ENCODE data around the gene GRIP1.
A peak's percentile ranks its signal among the peaks of the same experiment; 100 is the strongest.

GRIP1 gene

DNA sequence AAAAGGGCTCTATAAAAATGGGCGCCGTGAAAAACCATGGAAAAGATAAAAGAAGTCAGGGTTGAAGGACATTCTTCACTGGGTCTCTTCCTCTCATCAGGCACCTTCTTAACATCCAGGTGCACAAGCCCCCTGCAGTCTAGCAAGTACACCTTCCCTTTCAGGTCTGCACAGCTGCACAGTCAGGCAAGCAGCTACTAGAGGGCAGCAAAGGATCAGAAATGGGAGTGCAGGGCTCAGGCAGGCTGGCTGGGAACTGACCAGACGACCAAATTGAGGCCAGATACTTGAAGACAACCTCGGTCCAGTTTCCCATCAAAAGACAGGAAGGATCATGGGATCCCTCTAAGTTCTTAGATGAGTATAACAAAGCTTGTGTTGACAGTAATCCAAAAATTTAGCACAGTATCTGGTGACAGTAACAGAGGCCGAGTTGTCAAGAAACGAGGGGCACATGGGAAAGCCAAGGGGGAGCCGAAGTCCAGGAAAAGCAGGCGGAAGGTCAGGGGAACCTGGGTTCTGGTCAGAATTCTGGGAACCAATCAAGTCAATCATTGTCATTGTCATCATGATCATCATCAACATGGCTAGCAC, 10.1 kb upstream of the GRIP1 start:
- peak; percentile 12 for DNase-seq

DNA sequence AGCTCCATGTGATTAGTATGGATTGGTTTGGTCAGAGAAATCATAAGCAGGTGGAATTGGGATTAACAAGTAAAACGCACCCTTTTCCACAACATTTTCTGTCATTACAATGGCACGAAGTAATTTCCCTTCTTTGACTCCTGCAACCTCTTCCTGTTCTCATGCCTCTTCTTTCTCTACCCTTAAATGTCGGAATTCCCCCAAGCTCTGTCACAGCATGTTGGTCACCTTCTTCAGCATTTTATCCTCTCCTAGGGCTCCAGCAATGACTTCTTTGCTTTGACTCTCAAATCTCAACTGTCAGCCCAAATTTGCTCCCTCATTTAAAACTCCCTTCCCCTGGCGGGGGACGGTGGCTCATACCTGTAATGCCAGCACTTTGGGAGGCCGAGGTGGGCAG, 5.3 kb upstream of the GRIP1 start:
- DNase-seq, result no peak

DNA sequence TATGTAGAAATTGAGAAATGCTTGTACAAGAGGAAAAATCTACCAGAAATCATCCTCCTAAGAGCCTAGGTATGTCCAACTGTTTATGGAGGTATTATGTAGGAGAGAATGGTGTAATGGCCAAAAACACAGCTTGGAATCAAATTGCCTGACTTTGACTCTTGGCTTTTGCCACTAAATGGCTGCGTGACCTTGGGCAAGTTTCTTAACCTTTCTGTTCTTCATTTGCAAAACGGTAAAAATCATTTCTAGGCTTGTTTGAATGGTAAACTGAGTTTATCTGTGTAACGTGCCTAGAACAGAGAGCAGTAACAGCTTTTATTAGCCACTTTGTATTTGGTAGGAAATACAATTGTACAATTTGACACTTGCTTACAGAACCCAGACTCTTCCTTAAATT, 4.9 kb upstream of the GRIP1 start:
- no peak for DNase-seq

DNA sequence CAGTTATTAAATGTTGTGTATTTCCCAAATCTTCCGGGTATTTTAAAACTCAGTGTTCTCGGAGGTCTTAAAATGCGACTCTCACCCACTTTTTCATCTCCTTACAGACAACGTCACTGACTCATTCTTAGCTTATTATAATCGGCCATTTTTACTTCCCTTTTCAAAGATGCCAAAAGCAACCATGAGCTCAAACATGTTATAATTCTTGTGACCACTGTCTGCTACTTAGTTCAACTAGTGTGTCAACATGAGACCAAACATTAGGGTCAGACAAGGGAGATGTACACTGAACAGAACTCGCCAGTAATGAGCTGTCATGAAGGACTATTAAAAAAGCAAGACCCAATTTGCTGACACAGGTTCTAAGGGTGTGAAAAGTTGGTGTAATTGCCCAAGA, 4.2 kb upstream of the GRIP1 start:
- DNase-seq, result no peak

DNA sequence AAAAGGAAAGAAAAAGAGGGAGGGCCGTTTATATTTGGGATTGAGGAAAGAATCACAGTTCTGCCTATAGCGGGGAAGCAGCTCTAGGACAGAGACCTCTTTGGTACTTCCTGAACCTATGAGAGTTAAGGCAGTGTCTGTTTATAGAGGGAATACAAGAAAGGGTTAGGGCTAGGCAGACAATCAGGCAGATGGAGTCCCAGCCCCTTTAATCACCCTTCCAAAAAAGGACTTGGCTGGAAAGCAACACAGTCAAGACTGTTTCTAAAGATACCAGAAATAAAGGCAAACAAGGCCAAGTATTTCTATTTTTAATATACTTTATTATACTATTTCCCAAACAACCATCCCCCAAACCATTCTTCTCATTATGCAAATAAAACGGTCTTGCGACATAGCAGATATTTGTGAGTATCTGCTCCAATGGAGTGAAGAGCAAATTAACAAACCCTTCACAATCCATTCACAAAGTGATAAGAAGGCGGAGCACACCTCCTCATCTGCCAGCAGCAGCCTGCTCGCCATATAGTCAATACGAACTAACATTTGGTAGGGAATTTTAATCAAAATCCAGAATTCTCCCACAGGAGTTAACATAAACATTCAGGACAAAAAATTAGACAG, 697 bp upstream of the GRIP1 start:
- no peak for DNase-seq

DNA sequence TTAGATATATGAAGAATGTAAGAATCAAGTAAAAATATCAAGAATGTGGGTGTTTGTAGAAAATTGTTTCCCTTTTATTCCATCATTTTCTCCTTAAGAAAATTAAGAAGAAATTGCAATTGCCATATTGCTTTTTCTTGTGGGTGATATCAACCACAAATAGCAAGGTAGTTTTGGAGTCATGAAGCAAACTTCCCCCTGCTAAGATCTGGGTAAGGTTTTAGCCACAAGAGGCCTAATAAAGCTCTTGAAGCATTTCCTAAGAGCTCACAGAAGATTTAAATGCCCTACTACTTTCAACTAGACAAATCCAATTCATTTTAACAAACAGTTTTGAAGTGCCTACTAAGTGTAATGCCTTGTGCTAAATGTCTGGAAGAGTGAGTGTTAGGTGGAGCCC, 2.6 kb downstream of the GRIP1 start:
- DNase-seq, result no peak

DNA sequence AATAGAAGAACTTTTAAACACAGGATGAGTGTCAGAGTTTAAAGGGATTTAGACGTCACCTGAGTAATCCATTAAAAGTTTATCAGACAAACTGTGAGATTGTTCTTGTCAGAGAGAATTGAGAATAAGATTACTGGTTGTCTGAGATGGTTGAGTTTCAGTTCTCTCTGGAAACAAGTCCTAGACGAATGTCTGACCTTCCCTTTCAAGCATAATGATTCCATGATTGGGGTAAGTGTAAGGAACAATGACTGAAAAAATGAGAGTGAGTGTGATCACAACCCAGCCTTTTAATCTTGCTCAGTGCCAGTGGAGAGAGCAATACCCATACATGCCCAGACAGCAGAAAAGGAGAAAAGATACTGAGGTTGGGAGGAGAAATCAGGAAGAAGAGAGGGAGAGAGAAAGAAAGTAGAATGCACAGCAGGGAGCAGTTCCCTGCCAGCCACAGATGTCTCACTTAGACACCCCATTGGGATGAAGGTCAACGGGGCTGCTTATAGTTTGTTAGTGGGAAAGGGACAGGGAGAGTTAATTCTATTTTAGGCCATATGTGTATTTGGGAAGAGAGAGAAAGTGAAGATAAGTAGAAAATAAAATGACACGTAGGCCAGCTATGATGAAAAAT, 4.3 kb downstream of the GRIP1 start:
- no peak for DNase-seq

DNA sequence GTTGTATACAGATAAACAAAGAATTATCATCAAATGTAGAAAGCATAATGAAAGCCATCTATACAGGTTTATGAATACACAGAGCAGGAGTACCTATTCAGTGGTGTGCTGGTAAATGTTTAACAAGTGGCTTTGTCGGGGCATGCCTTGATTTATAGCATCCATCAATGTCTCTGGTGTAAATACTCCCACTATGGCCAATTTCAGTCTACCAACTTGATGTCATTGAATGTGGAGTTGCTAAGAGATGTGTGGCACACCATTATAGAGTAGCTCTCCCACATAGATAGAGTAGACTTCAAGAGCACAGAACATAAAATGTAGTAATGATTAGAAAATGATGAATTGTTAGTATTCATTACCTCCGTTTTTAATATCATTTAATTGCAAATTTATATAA, 9.3 kb downstream of the GRIP1 start:
- no peak for DNase-seq

DNA sequence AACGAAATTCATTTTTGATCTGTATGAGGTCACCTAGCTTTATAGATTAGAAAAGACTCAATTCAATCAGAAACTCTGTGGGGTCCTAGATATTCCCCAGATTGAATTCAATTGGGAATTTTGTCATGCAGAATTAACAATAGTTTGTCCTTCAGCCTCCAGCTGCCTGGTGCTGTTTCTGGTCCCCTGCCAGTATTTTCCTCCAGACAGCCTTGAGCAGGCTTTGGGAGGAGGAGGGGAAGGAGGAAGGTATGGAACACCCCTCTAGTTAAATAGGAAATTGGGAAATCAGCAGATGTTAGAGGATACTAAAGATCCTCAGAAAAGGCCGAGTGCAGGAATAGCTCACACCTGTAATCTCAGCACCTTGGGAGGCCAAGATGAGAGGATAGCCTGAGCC, 10.6 kb downstream of the GRIP1 start:
- no peak for DNase-seq

DNA sequence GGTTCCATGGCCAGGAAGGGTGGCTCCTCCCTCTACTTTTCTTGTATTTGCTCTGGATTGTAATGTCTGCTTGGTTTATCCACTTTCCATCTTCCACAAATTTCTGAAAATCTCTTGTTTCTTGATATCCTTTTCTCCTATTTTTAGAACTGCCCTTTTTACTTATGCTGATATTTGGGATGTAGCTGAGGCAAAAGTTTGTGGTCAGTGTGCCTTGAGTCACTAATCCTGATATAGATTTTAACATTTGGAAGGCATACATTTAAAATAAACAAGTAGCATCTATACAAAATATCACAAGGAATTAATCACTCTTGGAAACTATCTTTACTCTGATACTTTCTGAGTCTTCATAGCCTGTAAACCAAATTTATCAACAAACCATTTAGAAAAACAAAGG, 11.0 kb downstream of the GRIP1 start:
- DNase-seq, result no peak

DNA sequence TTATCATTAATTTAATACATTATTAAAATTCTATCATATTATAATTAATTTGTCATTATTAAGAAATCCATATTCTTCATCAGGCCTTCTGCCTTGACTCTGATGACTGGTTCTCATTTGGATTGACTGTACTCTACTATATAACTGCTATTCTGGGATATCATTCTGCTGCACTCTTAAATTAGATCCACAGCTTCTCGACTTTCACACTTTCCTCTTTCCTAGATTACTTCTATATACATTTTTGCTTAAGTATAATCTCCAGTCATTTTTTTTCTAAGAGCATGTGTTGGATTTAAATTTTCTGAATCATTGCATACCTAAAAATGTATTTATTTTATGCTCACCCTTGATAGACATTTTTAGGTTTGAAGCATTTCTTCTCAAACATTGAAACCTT, 12.4 kb downstream of the GRIP1 start:
- no peak for DNase-seq

DNA sequence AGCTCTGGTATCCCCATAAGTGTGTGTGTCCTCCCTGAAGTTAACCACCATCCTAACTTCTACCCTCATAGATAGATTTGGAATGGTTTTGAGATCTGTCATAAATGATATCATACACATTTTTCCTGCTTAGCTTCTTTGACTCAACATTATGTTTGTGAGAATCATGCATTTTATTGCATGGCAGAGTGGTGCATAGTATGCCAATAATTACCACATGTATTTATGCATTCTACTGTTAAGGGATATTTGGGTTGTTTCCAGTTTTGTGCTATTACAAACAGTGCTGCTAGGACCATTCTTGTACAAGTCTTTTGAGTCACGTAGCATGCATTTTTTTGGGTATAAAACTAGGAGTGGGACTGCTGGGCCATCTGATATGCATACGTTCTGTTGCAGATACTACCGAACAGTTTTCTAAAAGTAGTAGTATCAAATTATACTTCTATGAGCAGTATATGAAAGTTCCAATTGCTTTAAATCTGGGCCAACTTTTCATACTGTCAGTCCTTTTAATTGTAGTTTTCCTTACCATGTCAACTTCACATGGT, 13.4 kb downstream of the GRIP1 start:
- DNase-seq, result no peak

DNA sequence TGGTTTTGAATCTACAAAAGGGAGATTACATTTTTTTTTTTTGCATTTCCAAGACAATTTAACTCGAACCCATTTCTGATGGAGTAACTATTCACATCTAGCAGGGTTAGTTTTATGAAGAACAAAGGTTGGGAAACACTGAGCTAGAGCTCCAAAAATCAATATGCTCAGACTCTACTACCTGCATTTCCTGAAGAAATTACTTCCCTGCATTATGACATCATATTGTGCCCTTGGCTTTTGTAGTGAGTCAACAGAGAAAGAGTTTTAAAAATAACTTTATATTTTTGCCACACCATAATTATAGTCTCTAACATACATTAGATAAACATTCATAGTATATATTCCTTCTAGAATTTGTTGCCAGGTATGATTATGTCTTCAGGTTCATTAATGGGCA, 14.8 kb downstream of the GRIP1 start:
- DNase-seq, result no peak

DNA sequence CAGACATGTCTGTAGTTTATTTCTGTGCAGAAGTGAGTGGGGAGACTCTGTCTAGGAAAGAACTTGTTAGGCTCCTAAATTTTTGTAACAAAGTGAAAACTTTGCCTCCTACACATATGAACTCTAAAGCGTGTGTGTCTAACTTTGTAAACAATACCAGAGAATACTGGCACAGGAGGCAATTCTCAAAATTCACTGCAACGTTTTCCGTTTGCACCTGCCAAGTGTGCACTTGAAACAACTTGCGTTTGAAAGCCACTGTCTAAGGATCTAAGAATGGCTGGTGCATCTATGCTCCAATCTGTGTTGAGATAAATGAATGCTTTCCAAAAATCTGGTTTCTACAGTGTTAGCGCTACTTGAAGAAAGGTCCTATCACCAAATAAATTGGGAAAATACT, 15.3 kb downstream of the GRIP1 start:
- no peak for DNase-seq

DNA sequence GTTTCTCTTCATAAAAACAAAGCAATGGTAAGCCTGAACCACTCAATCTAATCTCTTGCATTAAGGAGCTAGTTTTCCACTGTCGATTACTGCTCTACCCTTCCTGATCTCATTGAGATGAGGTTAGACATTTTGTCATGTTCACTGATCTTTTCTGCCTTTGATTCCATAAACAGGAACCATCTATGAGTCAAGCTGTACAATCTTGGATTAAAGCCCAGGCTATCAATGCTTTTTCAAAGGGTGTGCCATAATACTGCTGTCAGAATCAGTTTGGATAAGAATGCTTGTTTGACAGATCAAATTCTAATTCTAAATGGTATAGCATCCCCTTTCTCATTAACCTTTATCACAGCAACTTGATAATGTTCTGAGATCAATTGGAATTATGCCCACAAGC, 16.1 kb downstream of the GRIP1 start:
- DNase-seq, result no peak

DNA sequence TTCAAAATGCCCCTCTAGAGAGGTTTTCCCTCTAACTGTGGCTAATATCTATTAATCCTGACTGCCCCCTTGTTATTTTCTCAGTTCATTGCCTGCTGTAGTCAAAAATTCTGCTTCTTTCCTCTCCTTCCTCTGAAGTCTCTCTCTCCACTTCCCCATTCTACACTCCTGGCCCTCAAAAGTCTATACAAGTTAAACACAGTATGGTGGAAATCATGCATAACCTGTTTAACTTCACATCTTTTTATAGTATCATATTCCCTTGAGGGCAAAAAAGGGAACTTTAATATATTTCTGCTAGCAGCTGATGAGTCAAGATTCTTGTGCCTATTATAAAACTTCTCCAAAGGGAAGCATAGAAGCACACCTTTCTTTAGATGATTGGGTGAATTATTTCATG, 16.7 kb downstream of the GRIP1 start:
- no peak for DNase-seq

DNA sequence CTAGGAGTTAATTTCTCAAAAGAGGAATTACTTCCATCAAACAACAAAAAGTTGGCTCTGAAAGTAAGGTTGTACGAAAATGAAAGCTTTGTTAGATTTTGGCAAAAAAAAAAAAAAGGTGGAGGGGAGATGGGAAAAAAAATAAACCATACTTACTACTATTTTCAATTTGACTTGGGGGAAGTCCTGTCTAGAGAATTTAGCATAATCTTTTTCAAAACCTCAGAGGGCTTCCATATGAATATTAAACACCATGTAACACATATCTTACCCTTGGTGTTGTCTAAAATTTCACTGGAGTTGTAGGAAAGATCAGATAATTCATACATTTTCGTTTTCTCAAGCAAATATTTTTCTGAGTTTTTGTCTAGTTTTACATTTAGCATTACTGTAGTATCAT, 17.5 kb downstream of the GRIP1 start:
- DNase-seq, result no peak

DNA sequence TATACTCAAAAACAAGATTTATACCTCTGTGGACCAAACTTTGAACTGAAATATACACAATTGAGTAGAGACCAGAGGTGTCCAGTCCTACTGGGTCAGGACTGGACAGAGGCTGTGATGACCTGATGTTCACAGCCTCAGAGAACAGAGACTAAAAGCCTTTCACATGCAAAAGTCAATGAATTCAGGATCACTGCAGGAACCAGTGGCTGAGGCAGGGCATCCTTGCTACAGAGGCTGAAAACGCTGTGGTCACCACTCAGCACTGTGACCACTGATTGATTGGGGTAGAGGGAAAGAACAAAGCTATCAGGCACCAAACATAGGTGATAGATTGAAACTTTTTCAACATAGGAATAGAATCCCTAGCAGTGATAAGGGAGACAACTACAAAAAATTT, 25.1 kb downstream of the GRIP1 start:
- DNase-seq, result no peak

DNA sequence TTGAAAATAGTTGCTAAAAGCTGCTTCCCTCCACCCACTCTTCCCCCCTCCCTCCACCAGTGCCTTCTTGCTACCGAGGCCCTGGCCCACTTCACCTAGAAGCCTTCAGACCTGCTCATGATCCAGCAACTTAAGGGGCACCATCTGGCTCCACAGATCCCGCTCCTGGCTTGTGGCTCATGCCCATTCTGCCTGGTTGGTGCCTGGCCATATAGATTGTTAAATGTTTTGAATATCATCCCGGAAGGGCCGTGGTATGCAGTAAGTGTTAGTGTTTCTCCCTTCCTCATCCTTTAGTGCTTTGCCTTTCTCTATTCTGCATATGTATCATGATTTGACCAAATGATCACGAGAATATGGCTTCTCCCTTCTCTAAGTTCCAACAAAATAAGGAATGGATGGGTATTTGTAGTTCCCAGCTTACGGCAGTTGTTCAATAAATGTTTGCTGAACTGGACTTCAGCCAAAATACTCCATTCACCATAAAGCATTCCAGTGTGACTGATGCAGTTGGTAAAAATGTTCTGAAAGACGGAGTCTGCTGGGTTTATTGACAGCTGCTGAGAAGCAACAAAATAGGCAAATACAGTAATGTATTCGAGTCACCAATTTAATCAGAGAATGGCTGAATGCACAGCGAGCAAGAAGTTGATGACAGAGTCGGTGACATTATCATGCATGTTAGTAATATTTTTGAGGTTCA, 30.7 kb downstream of the GRIP1 start:
- peak; percentile 26 for DNase-seq

DNA sequence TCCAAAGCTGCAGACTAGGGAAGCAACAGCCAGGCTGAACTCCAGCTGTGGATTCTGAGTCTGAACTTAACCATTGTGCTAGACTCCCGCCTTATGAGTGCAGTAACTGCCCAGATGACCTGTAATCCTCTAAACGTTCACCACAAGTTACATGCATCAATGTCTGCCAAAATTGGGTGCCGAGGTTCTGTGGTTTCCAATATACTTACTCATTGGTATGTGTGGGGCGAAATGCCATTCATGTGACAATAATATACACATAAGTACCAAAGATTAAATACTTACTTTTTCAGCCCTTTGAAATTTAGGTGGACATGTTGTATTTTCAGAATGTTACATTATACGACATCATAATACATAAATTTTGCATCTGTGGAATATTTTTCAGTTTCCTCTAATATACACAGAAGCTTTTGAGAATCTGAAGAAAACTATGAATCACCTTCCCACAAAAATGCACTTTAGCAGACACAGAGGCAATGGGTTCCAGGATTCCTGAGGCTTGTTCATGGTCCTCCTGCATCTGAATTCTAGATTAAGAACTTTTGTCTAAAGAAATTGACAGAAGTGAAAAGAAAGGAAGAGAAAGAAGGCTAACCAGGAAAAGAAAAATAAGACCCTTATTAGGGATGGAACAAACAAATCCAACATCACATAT, 31.7 kb downstream of the GRIP1 start:
- no peak for DNase-seq

DNA sequence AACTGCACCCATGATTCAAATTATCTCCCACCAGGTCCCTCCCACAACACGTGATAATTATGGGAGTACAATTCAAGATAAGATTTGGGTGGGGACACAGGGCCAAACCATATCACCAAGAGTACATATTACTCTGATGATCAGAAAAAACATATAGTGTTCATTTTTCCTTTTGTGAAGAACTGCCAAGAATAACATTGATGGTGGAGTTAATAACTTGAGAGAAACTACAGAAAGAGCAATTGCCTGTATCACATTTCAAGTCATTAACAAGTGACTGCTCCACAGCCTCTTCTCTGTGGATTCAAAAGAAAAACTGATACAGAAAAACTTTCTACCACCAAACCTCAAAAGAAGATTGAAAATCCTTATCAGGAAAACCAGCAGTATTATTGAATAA, 34.7 kb downstream of the GRIP1 start:
- DNase-seq, result no peak

DNA sequence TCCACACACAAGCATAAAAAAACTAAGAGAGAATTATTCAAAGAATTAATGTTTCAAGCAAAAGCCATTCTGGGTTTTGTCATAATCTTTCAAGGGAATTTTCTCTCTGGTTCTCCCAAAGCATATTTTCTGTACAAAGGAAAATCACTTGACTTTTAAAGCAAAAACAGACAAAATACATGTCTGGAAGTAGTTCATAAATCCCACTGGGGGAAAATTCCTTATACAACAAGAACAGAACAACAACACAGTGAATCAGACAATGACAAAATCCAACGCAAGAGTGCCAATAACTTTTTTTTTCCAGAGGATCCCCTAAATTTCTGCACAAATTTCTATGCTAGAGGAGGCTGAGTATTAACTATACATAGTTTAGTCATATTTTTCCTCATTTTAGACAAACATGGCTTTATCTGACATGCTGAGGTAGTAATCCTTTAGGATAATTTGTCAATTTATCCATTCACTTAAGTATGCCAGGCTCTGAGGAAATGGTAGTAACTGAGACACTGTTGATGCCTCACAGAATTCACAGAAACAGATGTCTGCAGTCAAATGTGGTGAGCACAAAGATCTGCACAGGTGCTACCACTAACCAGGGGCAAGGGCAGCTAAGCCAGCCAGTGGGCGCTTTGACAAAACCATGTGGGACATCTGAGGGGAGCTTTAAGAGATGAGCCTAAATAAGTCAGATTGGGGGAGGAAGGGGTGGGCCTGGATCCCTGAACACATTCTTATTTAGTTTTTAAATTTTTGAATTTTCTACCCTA, 38.0 kb downstream of the GRIP1 start:
- DNase-seq, result no peak

DNA sequence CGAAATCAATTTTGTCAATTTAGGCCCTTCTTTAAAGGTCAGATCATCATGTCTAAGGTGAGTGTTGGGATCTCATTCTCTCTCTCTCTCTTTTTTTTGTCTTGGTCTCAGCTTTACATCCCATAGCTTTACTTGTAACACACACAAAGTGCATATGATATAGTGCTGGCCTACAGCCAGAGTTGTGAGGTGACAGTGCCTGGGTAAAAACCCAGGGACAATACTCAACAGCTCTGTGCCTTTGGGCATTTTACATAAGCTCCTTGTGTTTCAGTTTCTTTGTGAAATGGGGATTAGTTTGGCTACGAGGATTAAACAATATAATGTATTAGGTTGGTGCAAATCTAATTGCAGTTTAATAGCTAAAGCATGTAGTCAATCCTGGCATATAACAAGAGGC, 40.2 kb downstream of the GRIP1 start:
- no peak for DNase-seq

All from SHP77 treated with DMSO at 0.1 percent for 48 hours (cell line).